ENCODE results near the gene LAMA2.

DNA sequence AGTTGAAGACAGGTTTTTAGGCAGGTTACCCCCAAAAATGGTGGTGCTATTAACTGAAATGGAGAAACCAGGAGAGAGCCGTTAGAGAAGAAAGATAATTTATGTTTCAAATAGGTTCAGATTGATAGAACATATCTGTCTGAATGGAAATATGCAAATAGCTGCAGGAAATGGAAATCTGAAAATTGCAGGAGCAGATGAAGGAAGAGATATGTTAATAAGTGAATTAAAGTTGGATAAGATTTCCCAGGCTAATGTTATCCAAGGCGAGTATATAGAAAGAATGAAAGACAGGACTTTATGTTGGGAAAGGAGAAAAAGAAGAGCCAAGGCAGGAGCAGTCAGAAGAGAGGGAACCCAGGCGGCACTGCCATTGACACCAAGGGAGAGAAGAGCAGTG, 461.4 kb downstream of the LAMA2 start:
- TF ChIP-seq, protein P1, sequence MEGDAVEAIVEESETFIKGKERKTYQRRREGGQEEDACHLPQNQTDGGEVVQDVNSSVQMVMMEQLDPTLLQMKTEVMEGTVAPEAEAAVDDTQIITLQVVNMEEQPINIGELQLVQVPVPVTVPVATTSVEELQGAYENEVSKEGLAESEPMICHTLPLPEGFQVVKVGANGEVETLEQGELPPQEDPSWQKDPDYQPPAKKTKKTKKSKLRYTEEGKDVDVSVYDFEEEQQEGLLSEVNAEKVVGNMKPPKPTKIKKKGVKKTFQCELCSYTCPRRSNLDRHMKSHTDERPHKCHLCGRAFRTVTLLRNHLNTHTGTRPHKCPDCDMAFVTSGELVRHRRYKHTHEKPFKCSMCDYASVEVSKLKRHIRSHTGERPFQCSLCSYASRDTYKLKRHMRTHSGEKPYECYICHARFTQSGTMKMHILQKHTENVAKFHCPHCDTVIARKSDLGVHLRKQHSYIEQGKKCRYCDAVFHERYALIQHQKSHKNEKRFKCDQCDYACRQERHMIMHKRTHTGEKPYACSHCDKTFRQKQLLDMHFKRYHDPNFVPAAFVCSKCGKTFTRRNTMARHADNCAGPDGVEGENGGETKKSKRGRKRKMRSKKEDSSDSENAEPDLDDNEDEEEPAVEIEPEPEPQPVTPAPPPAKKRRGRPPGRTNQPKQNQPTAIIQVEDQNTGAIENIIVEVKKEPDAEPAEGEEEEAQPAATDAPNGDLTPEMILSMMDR (IDR thresholded peaks at IDR 0.05; ENCODE audit: low read depth, low read length) = no peak
- no peak for TF ChIP-seq EZH2phosphoT487 (IDR thresholded peaks at IDR 0.05; ENCODE audit: low read depth)
